Measurements from ENCODE around the gene HMX3.

Gene HMX3

GRCh38 chr10:123134915-123135414 is 805 bp upstream of the HMX3 start:
- DNase-seq: no peak

GRCh38 chr10:123136221-123136805 is 543 bp downstream of the HMX3 start:
- no peak for DNase-seq

GRCh38 chr10:123136806-123137642 is 1.3 kb downstream of the HMX3 start:
- peak; percentile 63 for DNase-seq

- no peak for DNase-seq
These were observed 3.4 kb downstream of the HMX3 start for GRCh38 chr10:123139165-123139520.

GRCh38 chr10:123139521-123140163 is 3.9 kb downstream of the HMX3 start:
- no peak for DNase-seq

- peak; percentile 67 for DNase-seq
These were observed 4.6 kb downstream of the HMX3 start for GRCh38 chr10:123140164-123140982.

- DNase-seq: no peak
These were observed 5.2 kb downstream of the HMX3 start for GRCh38 chr10:123140983-123141390.

DNA sequence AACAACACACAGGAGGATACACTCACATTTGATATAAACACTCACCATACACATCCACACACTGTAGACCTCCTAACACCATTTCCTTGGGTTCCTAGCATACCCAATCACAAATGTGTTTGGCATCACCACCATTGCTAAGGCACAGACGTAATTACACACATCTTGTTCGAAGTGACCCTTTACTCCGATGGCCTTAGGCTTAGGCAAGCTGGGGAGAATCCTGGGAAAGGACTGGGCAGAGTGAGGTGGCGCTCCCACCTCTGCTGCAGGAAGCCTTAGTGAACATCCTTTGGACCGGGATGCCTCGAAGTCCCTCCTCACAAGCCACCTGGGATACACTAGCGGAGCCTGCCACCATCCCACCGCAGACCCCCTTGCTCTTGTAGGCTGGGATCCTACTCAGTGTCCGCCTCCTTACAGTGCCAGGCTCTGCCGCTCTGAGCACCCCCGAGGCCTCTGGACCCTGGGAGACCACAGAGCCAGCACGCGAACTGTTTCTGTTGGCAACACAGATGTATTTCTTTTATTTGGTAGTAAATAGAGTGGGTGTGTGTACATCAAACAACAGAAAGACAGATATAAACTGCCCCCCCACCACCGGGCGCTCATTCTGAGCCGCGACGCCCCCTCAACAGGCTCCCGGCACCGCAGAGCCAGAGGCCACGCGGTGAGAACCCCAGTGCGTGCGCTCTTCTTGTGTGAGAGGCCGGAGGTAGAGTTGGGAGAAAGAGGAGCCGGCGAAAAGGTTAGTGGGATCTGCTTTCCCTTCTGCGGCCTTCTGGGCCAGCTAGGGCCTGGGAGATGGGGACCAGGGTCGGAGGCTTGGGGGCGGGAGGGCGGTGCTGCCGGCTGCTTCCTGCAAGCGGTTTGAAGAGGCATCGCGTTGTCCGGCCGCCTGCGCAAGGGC is 6.3 kb downstream of the HMX3 start:
- DNase-seq: no peak

DNA sequence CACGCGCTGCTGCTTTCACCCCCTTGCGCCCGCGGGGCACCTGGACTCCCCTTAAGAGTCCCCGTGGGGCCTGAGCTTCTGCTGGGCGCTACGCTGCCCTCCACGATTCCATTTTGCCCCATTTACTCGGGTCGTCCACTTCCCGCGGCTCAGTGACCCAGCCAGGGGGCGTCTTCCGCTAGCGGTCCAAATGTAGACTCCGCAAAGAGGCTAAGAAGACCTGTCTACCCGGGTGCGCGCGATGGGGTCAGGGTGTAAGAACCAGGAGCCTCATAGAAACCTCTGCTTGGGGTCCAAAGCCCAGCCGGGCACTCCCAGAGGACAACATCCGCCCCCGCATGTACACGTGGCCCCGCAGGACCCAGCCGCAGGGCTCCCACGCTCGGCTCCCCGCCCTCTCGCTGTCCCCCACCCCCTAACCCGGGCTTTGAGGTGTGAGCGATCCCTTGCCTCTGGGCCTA is 7.0 kb downstream of the HMX3 start:
- DNase-seq: no peak

DNA sequence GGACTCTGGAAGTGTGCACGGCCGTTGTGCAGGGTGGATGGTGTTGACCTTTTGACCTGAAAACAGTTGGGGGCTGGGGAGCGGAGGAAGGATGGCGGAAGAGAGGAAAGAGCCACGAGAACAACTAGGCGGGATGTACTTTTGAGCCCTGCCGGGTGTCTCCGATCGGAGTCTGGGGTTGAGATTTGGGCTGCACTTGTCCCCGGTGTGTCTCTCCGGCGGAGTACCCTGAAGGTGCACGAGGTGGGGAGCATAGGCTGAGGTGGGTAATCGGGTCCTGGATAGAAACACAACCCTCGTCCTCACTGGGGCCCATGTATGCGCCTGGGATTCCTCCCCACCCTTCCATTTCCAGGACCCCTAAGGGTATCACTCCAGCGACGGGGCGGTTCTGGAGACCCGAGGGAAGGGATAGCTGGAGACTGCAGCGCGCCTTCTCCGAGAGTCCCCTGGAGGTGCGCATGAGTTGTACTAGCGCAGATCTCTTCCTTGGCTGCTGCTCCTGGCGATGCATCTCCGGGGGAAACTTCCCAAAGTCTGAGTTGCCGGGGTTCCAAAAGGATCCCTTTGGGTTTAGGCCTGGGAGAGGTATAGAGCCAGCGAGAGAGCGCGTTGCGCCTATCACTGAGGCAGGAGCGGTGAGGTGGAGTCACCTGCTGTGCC is 7.5 kb downstream of the HMX3 start:
- no peak for DNase-seq

- DNase-seq: no peak
These were observed 8.0 kb downstream of the HMX3 start for GRCh38 chr10:123143825-123144168.

DNA sequence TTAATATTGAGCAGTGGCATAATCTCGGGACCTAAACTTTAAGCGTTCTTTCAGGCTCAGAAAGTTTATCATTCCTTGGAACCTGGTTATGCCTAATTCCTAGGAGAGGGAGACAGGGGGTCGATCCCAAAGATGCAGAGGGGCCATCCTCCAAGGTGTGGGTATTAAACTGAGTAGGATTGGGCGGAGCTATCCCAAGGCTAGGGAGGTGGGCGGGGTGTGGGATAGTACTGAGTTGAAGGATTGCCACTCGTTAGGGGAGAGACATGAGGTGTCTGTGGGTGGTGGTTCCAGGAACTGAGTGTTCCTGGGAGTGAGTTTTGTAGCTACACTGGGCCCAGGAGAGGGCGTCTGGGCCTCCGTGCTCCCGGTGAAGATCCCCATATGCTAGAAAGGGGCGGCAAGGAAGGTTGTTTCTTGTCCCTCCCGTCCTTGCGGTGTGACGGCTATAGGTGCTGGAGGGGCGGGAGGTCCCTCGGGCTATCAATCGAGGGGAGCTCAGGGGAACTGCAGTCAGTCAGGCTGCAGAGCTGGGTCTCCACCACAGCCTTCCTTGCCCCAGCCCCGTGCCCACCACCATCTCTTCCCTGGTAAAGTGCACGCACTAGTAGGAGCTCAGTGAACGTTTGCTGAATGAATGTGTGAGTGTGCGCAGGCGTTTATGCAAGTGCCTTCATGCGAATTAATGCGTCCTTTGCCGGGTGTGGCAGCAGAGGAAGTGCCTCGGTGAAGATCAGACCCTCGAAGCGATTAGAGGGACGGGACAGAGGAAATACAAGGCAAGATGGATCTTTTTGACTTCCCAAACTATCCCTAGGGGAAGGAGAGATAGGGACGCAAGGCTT is 9.1 kb downstream of the HMX3 start:
- DNase-seq: no peak

DNA sequence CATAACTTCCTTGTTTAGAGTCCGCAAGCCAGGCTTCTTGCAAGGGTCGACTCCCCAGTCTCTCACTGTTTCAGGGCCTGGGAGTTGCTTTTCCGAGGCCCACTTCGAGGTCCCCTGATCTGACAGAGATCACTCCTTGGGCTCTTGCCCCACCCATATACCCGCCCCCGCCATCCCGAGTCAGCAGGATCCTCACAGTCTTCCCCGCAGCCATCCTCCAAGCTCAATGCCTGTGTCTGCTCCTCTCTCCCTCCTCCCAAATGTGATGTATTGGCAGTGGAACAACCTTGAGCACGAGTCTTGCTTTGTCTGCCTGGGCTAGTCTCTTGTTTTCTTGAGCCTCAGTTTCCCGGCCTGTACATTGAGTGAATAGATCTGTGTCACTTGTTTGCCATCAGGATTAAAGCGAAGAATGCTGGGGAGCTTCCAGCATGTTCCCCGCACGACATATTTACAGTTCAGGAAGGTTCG is 9.8 kb downstream of the HMX3 start:
- DNase-seq: no peak

GRCh38 chr10:123146013-123146893 is 10.5 kb downstream of the HMX3 start:
- DNase-seq: no peak

DNA sequence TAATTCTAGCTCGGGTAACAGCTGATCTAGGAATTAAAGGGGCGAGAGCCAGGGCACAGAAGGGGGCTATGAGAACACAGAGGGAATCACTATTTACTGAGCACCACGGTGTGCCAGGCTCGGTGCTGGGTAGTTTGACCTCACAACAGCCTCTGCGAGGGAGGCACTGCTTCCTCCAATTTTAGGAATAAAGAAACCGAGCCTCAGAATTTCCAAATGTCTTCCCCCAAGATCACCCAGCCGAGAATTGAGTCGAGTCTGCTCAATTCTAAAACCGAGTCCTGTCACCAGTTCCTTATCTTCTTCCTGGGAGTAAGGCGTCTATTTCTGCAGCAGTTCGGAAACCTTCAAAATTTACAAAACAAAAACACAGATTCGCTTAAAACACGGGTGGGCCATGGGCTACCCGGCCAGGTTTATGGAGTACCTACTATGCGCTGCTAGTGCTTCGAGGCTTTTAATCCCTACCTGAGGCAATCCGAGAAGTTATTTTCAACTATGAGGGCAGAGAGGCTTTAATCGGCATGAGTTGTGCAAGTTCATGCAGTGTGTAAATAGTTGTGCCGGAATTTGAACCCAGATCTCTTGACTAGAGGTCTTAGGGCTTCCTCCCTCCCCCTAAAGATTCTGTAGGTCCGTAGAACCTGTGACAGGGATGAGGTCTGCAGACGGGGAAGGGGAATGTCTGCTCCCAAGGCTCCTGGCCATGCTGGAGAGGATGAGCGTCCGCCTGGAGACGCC is 11.3 kb downstream of the HMX3 start:
- DNase-seq: no peak

- no peak for DNase-seq
These were observed 12.1 kb downstream of the HMX3 start, which contains the start of gene HMX2 for GRCh38 chr10:123147635-123148413. Gene HMX2, plus strand, starts transcription at chr10:123148136. Its CDS starts 243 bp downstream, at chr10:123148379.

DNA sequence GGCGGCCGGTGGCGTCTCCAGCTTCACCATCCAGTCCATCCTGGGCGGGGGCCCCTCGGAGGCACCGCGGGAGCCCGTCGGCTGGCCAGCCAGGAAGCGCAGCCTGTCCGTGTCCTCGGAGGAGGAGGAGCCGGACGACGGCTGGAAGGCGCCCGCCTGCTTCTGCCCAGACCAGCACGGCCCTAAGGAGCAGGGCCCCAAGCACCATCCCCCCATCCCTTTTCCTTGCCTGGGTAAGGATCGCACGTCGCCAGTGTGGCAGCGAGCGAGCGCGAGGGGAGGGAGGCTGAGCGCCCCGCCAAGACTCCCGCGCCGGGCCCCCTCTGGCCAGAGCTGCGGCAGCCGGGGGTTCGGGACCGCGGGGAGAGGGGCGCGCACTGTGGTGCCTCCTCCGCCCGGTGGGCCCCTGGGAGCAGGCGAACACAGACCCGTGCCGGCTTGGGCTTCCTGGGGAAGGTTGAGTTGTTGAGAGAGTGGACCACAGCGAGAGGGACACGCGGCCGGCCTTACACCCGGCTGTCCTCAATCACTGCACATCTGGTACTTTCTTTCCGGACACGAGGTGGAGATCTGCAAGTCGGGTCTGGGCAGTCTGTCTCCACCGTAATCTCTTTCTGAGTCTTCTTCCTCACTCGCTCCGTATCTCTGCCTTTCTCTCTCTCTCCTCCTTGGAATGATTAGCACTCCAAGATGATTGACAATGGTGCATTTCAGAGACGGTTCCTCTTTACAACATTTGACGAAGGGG is 12.8 kb downstream of the HMX3 start:
- no peak for DNase-seq

Data from 8988T (cell line).